ENCODE measurements around the gene RUFY1. TPM values are rescaled to one million over a fixed set of nuclear protein-coding genes. Genes with fewer than 3 reads are reported as not detected.

RUFY1 gene
- total RNA-seq, 4 donors from 2014 or later = 37.7 to 98.5 (median 52.7) TPM

- in situ Hi-C loops (cut with MboI; ENCODE audit: low pct_ligation_motif_present in 1 of 4, low pct_unique_long_range_greater_than_20kb in 1 of 4, low sequenced_read_pairs in 3 of 4) (no loop called here), intact Hi-C loops (cut with DNase I; ENCODE audit: low total_unique reads) (no loop called here)
- WGBS, 2 donors (ENCODE audit: low coverage in 1 of 2) = 86 to 90% methylated on average over 3 to 20 of the region's 21 CpGs
- H3K9me3 ChIP-seq = no peaks in the 10 kb centered on the region
- H3K27me3 ChIP-seq = no peaks in the 10 kb centered on the region
- DNase-seq = no peak
- peak overlapping the region; percentile 49 to 78 (median 72) for H3K27ac ChIP-seq
- TF ChIP-seq EP300 (IDR thresholded peaks at IDR 0.05; ENCODE audit: low read depth) (no peak), POLR2AphosphoS5 (IDR thresholded peaks at IDR 0.05) (no peak), POLR2A (IDR thresholded peaks at IDR 0.05) (no peak), CTCF (IDR thresholded peaks at IDR 0.05) (no peak)
- H3K36me3 ChIP-seq = peaks cover 0 to 22% (median 9%) of the 10 kb centered on the region in 4 donors
- H3K4me3 ChIP-seq = no peak overlapping the region
- H3K4me1 ChIP-seq = peaks cover 5 to 21% (median 11%) of the 10 kb centered on the region in 4 donors
These were observed 55.9 kb downstream of the RUFY1 start for GRCh38 chr5:179606071-179606909.

- Histone ChIP-seq H3K36me3 (peaks cover 0 to 24% (median 8%) of the 10 kb centered on the region in 4 donors), H3K4me3 (no peak overlapping the region), H3K27ac (peak overlapping the region in 2 of 4 donors; percentile 6 to 26), H3K9me3 (no peaks in the 10 kb centered on the region), H3K4me1 (peaks cover 5 to 26% (median 13%) of the 10 kb centered on the region in 4 donors), H3K27me3 (no peaks in the 10 kb centered on the region)
- in situ Hi-C loops (cut with MboI; ENCODE audit: low pct_ligation_motif_present in 1 of 4, low pct_unique_long_range_greater_than_20kb in 1 of 4, low sequenced_read_pairs in 3 of 4) = no loop called here
- TF ChIP-seq POLR2AphosphoS5 (IDR thresholded peaks at IDR 0.05) (no peak), CTCF (IDR thresholded peaks at IDR 0.05) (no peak), POLR2A (IDR thresholded peaks at IDR 0.05) (no peak), EP300 (IDR thresholded peaks at IDR 0.05; ENCODE audit: low read depth) (no peak)
- intact Hi-C loops (cut with DNase I; ENCODE audit: low total_unique reads) = no loop called here
- DNase-seq = no peak
- WGBS, 2 donors (ENCODE audit: low coverage in 1 of 2) = 96% methylated on average over 6 of the region's 6 CpGs; no CpG with 5 or more reads in 1 of the 2 donors
These were observed 56.5 kb downstream of the RUFY1 start for GRCh38 chr5:179606910-179607159.

- Histone ChIP-seq H3K4me1 (peaks cover 5 to 27% (median 13%) of the 10 kb centered on the region in 4 donors), H3K36me3 (peaks cover 0 to 25% (median 6%) of the 10 kb centered on the region in 4 donors), H3K27me3 (no peaks in the 10 kb centered on the region), H3K27ac (peak overlapping the region; percentile 6 to 26 (median 13)), H3K9me3 (no peaks in the 10 kb centered on the region), H3K4me3 (no peak overlapping the region)
- no peak for TF ChIP-seq POLR2AphosphoS5 (IDR thresholded peaks at IDR 0.05)
- TF ChIP-seq EP300 (IDR thresholded peaks at IDR 0.05; ENCODE audit: low read depth) = no peak
- TF ChIP-seq POLR2A (IDR thresholded peaks at IDR 0.05) = no peak
- no peak for TF ChIP-seq CTCF (IDR thresholded peaks at IDR 0.05)
- intact Hi-C loops (cut with DNase I; ENCODE audit: low total_unique reads) (no loop called here), in situ Hi-C loops (cut with MboI; ENCODE audit: low pct_ligation_motif_present in 1 of 4, low pct_unique_long_range_greater_than_20kb in 1 of 4, low sequenced_read_pairs in 3 of 4) (no loop called here)
- 86% methylated on average over 19 of the region's 19 CpGs; no CpG with 5 or more reads in 1 of the 2 donors for WGBS, 2 donors (ENCODE audit: low coverage in 1 of 2)
- DNase-seq = no peak
These were observed 57.0 kb downstream of the RUFY1 start for GRCh38 chr5:179607160-179607931.

GRCh38 chr5:179608131-179608581, 57.8 kb downstream of the RUFY1 start:
- no peak for DNase-seq
- peak overlapping the region in 2 of 4 donors; percentile 13 to 29 for H3K27ac ChIP-seq
- intact Hi-C loops (cut with DNase I; ENCODE audit: low total_unique reads) = no loop called here
- in situ Hi-C loops (cut with MboI; ENCODE audit: low pct_ligation_motif_present in 1 of 4, low pct_unique_long_range_greater_than_20kb in 1 of 4, low sequenced_read_pairs in 3 of 4) = no loop called here
- 57% methylated on average over 5 of the region's 5 CpGs; no CpG with 5 or more reads in 1 of the 2 donors for WGBS, 2 donors (ENCODE audit: low coverage in 1 of 2)
- no peaks in the 10 kb centered on the region for H3K9me3 ChIP-seq
- H3K4me3 ChIP-seq = no peak overlapping the region
- no peaks in the 10 kb centered on the region for H3K27me3 ChIP-seq
- H3K36me3 ChIP-seq = peaks cover 0 to 26% (median 10%) of the 10 kb centered on the region in 4 donors
- peak in 1 of 3 donors; percentile 25 for TF ChIP-seq POLR2AphosphoS5 (IDR thresholded peaks at IDR 0.05)
- TF ChIP-seq EP300 (IDR thresholded peaks at IDR 0.05; ENCODE audit: low read depth) = no peak
- H3K4me1 ChIP-seq = peaks cover 5 to 27% (median 13%) of the 10 kb centered on the region in 4 donors

All from transverse colon (tissue), 4 donors.